ENCODE measurements around the gene OR1J4.

The OR1J4 gene

DNA sequence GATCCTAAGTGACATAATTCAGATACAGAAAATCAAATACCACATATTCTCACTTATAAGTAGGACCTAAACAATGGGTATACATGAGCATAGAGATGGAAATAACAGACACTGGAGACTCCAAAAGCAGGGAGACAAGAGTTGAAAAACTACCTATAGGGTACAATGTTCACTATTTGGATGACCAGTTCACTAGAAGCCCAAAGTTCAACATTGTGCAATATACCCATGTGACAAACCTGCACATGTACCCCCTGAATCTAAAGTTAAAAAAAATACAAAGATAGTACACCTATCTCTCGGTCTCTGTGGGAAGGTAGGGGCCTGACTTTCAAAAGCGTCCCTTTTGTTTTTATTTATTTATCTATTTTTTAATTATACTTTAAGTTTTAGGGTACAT, 19.8 kb downstream of the OR1J4 start:
- no peaks in the 10 kb centered on the region for H3K36me3 ChIP-seq (ENCODE audit: low read depth)
- DNase-seq (ENCODE audit: low spot score) (no peak), ATAC-seq (ENCODE audit: low read depth) (no peak)

DNA sequence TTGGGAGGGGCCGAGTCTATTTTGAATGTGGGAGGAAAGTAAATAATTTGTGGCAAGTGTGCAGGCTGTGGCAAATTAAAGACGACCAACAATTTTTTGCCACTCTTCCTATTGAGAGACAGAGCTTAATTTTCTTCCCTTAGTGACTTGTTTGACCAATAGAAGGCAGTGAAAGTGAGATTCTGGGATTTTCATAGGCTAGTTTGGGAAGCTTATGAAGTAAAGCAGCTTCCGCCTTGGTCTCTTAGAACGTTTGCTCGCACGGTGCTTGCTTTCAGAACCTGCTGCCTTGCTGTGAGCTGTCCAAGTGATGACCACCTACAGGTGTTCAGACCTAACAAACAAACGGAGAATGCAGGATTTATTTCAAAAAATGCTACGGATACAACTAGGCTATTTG, 27.3 kb downstream of the OR1J4 start:
- DNase-seq (ENCODE audit: low spot score), result no peak
- Histone ChIP-seq H3K27me3 (ENCODE audit: insufficient read depth, poor library complexity, severe bottlenecking) (peaks cover 7% of the 10 kb centered on the region), H3K9me3 (ENCODE audit: severe bottlenecking) (no peaks in the 10 kb centered on the region), H3K36me3 (ENCODE audit: low read depth) (no peaks in the 10 kb centered on the region), H3K4me1 (ENCODE audit: insufficient read depth, poor library complexity, severe bottlenecking) (no peaks in the 10 kb centered on the region), H3K4me3 (ENCODE audit: severe bottlenecking) (no peak overlapping the region), H3K27ac (ENCODE audit: poor library complexity, severe bottlenecking) (no peak overlapping the region)
- TF ChIP-seq, protein P1, sequence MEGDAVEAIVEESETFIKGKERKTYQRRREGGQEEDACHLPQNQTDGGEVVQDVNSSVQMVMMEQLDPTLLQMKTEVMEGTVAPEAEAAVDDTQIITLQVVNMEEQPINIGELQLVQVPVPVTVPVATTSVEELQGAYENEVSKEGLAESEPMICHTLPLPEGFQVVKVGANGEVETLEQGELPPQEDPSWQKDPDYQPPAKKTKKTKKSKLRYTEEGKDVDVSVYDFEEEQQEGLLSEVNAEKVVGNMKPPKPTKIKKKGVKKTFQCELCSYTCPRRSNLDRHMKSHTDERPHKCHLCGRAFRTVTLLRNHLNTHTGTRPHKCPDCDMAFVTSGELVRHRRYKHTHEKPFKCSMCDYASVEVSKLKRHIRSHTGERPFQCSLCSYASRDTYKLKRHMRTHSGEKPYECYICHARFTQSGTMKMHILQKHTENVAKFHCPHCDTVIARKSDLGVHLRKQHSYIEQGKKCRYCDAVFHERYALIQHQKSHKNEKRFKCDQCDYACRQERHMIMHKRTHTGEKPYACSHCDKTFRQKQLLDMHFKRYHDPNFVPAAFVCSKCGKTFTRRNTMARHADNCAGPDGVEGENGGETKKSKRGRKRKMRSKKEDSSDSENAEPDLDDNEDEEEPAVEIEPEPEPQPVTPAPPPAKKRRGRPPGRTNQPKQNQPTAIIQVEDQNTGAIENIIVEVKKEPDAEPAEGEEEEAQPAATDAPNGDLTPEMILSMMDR (IDR thresholded peaks at IDR 0.05; ENCODE audit: poor library complexity, severe bottlenecking), result no peak
- ATAC-seq (ENCODE audit: low read depth), result no peak

More for the DNA sequence above, 19.8 kb downstream of the OR1J4 start:
- Histone ChIP-seq H3K4me3 (ENCODE audit: severe bottlenecking) (no peak overlapping the region), H3K9me3 (ENCODE audit: severe bottlenecking) (no peaks in the 10 kb centered on the region), H3K4me1 (ENCODE audit: insufficient read depth, poor library complexity, severe bottlenecking) (no peaks in the 10 kb centered on the region), H3K27me3 (ENCODE audit: insufficient read depth, poor library complexity, severe bottlenecking) (peaks cover 7% of the 10 kb centered on the region), H3K27ac (ENCODE audit: poor library complexity, severe bottlenecking) (no peak overlapping the region)
- TF ChIP-seq, protein P1 (IDR thresholded peaks at IDR 0.05; ENCODE audit: poor library complexity, severe bottlenecking), result no peak

DNA sequence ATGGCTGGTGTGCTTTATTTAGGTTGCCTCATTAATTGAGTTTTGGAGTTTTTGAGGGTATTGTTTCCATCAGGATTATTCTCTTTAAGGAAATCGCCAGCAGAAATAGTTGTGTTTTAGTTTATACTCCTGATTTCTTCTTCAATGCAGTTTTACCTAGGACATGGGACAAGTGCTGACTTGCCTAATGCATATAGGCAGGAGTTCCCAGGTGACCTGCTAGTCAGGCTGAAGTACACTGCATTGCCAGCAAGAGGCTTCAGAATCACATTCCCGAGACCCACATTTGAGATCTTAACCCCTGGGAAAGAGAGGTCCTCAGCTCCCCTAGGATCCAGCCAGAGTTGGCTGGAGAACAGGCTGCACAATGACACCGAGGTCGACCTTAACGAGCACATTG, 32.4 kb downstream of the OR1J4 start:
- Histone ChIP-seq H3K4me3 (ENCODE audit: severe bottlenecking) (no peak overlapping the region), H3K27ac (ENCODE audit: poor library complexity, severe bottlenecking) (no peak overlapping the region), H3K9me3 (ENCODE audit: severe bottlenecking) (no peaks in the 10 kb centered on the region), H3K4me1 (ENCODE audit: insufficient read depth, poor library complexity, severe bottlenecking) (no peaks in the 10 kb centered on the region), H3K27me3 (ENCODE audit: insufficient read depth, poor library complexity, severe bottlenecking) (no peaks in the 10 kb centered on the region), H3K36me3 (ENCODE audit: low read depth) (no peaks in the 10 kb centered on the region)
- TF ChIP-seq, protein P1 (IDR thresholded peaks at IDR 0.05; ENCODE audit: poor library complexity, severe bottlenecking), result no peak
- DNase-seq (ENCODE audit: low spot score), result no peak
- ATAC-seq (ENCODE audit: low read depth), result 0 out of 3 replicates have a peak, but pooled peaks have one; percentile 44

DNA sequence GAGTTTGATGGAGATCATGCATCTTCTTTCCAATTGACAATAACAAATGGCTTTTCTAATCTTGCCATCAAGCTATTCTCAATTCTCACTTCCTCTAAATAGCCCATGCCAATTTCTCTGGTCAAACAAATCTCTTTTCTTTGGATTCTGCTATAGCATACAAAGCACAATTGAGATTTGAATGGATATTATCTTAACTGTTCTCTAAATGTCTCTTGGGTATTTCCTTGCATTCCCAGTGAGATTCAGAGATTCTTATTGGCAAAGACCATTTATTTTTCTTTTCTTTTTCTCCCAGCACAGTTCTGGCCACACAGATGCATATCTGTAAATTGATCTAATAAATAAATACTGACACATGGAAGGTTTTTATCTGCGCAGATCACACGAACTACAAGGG, 33.9 kb downstream of the OR1J4 start, which contains the start of gene OR1N2:
TSS of gene OR1N2 (plus strand) at position 301 of the 400 bp plus-strand sequence. CDS start 100 bp downstream, outside the sequence.
- Histone ChIP-seq H3K27ac (ENCODE audit: poor library complexity, severe bottlenecking) (no peak within 1 kb of the TSS), H3K9me3 (ENCODE audit: severe bottlenecking) (no peaks in the 10 kb centered on the region), H3K36me3 (ENCODE audit: low read depth) (no peaks in the 10 kb centered on the region), H3K27me3 (ENCODE audit: insufficient read depth, poor library complexity, severe bottlenecking) (peaks cover 8% of the 10 kb centered on the region), H3K4me1 (ENCODE audit: insufficient read depth, poor library complexity, severe bottlenecking) (no peaks in the 10 kb centered on the region), H3K4me3 (ENCODE audit: severe bottlenecking) (no peak within 1 kb of the TSS)
- TF ChIP-seq, protein P1 (IDR thresholded peaks at IDR 0.05; ENCODE audit: poor library complexity, severe bottlenecking), result no peak
- ATAC-seq (ENCODE audit: low read depth) (no peak), DNase-seq (ENCODE audit: low spot score) (no peak)

DNA sequence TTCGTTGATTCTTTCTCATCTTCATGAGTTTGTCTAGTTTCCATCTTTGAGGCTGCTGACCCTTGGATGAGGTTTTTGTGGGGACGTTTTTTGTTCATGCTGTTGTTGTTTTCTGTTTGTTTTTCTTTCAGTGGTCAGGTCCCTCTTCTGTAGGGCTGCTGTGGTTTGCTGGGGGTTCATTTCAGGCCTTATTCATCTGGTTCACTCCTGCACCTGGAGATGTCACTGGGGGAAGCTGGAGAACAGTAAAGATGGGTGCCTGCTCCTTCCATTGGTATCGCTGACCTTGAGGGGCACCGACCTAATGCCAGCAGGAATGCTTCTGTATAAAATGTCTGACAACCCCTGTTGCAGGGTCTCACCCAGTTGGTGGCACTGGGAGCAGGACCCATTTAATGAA, 42.5 kb downstream of the OR1J4 start:
- ATAC-seq (ENCODE audit: low read depth) (no peak), DNase-seq (ENCODE audit: low spot score) (no peak)
- H3K4me3 ChIP-seq (ENCODE audit: severe bottlenecking), result no peak overlapping the region
- no peak overlapping the region for H3K27ac ChIP-seq (ENCODE audit: poor library complexity, severe bottlenecking)
- no peaks in the 10 kb centered on the region for H3K36me3 ChIP-seq (ENCODE audit: low read depth)
- H3K4me1 ChIP-seq (ENCODE audit: insufficient read depth, poor library complexity, severe bottlenecking), result no peaks in the 10 kb centered on the region
- TF ChIP-seq, protein P1 (IDR thresholded peaks at IDR 0.05; ENCODE audit: poor library complexity, severe bottlenecking), result no peak
- no peaks in the 10 kb centered on the region for H3K9me3 ChIP-seq (ENCODE audit: severe bottlenecking)
- H3K27me3 ChIP-seq (ENCODE audit: insufficient read depth, poor library complexity, severe bottlenecking), result peaks cover 9% of the 10 kb centered on the region
